DOHH2 (cell line): Measurements from ENCODE around the gene YIF1A.

Experiments used
- EZH2phosphoT487 ChIP-seq: fragments of 200-600 bp; sonication (generic); IDR thresholded peaks from 2 replicates; pipeline ENCODE4 v1.6.1; 2017; ENCODE audit warnings: borderline replicate concordance, mild to moderate bottlenecking, antibody characterized with exemption, low read length, moderate library complexity, mixed read lengths
- TF ChIP-seq, protein P1 (sequence below): fragments of 200-600 bp; sonication (generic); IDR thresholded peaks from one replicate; pipeline ENCODE4 v1.5.1; 2014; ENCODE audit warnings: antibody characterized with exemption, mild to moderate bottlenecking, low read depth, low read length; ENCODE audit not compliant: poor library complexity, severe bottlenecking

DNA sequence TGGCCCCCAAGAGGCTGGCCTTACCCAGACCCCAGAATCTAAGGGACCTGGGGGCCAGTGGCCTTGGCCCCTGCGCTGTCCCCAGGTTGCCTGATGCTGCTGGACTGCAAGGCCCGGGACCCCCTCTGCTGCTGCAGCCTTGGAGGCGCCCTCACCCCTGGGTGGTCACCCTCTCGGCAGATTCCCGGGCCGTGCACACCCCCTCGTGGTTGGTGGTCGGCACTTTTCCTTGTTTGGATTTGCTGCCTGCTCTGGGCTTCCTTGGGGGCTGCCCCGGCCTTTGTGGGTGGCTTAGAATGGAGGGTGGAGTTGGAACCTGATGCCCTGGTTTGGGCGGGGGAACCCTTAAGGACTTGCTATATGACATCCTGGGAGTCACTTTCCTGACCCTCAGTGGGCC is 42.0 kb upstream of the YIF1A start:
- TF ChIP-seq, protein P1, sequence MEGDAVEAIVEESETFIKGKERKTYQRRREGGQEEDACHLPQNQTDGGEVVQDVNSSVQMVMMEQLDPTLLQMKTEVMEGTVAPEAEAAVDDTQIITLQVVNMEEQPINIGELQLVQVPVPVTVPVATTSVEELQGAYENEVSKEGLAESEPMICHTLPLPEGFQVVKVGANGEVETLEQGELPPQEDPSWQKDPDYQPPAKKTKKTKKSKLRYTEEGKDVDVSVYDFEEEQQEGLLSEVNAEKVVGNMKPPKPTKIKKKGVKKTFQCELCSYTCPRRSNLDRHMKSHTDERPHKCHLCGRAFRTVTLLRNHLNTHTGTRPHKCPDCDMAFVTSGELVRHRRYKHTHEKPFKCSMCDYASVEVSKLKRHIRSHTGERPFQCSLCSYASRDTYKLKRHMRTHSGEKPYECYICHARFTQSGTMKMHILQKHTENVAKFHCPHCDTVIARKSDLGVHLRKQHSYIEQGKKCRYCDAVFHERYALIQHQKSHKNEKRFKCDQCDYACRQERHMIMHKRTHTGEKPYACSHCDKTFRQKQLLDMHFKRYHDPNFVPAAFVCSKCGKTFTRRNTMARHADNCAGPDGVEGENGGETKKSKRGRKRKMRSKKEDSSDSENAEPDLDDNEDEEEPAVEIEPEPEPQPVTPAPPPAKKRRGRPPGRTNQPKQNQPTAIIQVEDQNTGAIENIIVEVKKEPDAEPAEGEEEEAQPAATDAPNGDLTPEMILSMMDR: no peak
- no peak for TF ChIP-seq EZH2phosphoT487
